Vagina (tissue), 2 donors: ENCODE data around the gene MAN1A1.

Source experiments
- CTCF ChIP-seq, 3 experiments: fragments of 450-650 bp in 2 of 3; fragments of 200-600 bp in 1 of 3; sonication (generic) in 1 of 3; IDR thresholded peaks; one replicate each; pipeline ENCODE4 v1.5.1; 2017 to 2019; ENCODE audit warnings: antibody characterized with exemption in 3 of 3, mild to moderate bottlenecking in 2 of 3, moderate library complexity in 2 of 3
- POLR2A ChIP-seq, 2 donors: fragments of 450-650 bp; IDR thresholded peaks; one replicate each; pipeline ENCODE4 v1.6.1; 2017; ENCODE audit warnings: antibody characterized with exemption in 2 of 2, mild to moderate bottlenecking in 2 of 2, moderate library complexity in 2 of 2

GRCh38 chr6:119171864-119172588 is 177.5 kb downstream of the MAN1A1 start:
- TF ChIP-seq CTCF (IDR thresholded peaks at IDR 0.05) = no peak
- TF ChIP-seq POLR2A (IDR thresholded peaks at IDR 0.05) = no peak
